H4 (cell line): ENCODE measurements around the gene EPB41L4A. TPM values are rescaled to one million over a fixed set of nuclear protein-coding genes. Genes with fewer than 3 reads are reported as not detected.

Source experiments
- DNase-seq: peaks from one replicate; pipeline ENCODE4 v3.0.0-alpha.2; 2015; ENCODE audit warnings: low spot score
- total RNA-seq: library from RNA; depleted of rRNA; stranded (reverse); fragments of >200 nt; shearing (Covaris generic); gene quantifications from 2 replicates; pipeline ENCODE4 v1.2.3, GENCODE V29; 2014

The EPB41L4A gene
- total RNA-seq, 1 experiment from 2014 or later, result 0.87 TPM

DNA sequence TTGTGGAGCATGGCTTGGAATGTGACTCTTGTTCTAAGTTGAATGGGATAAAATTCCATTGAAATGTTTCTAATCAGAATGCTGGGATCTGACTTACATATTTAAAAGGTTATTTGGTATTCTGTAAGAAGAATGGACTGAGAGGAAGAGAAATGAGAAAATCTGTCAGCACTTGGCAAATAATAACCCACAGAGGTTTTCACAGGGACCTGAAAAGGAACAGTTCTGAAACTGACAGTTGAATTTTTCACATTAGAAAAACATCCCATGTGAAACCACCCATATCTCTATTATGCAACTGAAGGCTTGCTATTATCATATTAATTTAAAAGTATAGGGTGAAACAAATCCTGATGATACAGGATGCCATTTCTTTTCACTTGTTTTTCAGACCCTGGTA is 302.7 kb downstream of the EPB41L4A start:
- DNase-seq, result no peak

DNA sequence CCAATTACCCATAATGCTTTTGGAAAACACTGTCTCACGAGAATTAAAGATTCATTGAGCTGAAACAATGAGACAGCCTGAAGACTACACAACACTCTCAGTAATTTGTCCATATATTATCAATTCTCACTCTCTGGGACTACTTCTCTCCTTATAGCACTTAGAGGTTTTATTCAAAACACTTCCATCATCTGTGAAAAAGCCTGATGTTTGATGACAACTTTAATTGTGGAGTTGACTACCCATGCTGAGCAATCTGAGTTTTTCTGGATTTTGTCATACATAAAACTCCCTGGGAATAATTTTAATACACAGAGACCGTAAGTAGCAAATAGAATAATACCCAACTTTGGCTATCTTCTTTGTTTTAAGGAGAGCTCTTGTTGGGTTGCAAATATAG is 305.5 kb downstream of the EPB41L4A start:
- no peak for DNase-seq
